SIG-M5 treated with dmso at 0.1 percent for 504 hours (cell line): ENCODE data around the gene PHKB.
A peak's percentile ranks its signal among the peaks of the same experiment; 100 is the strongest.
"Not testable (repeated sequence)": the region's sequence is repeated elsewhere in the genome, so short reads cannot be mapped to it uniquely, and the experiment has no call there.

Experiments used
- DNase-seq: peaks from one replicate; lab custom pipeline; 2025; ENCODE audit not compliant: unreplicated experiment; lab: John Stamatoyannopoulos, UW

The PHKB gene

DNA sequence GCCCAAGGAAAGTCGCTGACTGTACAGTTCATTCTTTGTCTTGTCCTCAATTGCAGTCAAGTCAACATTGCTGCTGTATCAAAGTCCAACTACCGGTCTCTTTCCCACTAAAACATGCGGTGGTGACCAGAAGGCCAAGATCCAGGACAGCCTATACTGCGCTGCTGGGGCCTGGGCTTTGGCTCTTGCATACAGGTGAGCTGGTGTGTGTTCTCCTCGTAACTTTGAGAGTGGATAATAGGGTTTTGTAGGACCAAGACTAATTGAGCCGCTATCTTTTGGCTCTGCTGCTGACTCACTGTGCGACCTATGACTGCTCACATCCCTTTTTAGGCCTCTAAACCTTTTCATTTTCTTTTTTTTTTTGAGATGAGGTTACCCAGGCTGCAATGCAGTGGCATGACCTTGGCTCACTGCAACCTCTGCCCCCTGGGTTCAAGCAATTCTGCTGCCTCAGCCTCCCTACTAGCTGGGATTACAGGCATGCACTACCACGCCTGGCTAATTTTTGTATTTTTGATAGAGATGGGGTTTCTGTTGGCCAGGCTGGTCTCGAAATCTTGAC, 38.7 kb downstream of the PHKB start:
- DNase-seq, result no peak

DNA sequence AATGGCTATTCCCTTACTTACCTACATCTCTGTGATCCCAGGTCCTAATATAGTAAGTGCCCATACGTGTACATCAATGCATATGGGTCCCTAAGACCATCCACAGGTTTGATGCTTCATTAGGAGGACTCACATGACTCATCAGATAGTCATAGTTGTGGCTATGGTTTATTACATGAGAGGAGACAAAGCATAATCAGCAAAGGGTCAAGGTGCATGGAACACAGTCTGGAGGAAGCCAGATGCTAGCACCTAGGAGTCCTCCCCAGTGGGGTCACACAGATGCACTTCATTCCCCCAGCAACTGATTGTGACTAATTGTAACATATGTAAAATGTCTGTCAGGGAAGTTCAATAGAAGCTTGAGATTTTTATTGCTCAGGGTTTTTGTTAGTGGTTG, 42.8 kb downstream of the PHKB start:
- DNase-seq, result no peak

DNA sequence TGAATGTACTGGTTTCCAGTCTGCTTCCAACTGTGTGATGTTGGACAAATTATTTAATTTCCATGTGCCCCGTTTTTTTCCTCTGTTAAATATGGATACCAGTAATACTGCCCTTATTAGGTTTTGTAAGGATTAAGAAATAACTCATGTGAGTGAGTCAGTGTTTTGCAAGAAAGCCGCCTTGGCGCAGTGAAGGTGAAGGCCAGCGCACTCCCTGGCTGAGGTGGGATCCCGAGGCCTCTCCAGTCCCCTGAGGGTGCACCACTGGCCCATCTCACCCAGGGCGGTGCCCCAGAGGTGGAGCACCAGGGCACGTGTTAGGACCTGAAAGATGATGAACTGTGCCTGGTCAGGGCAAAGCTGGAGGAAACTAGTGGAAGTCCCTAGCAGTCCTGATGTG, 43.5 kb downstream of the PHKB start:
- no peak for DNase-seq

DNA sequence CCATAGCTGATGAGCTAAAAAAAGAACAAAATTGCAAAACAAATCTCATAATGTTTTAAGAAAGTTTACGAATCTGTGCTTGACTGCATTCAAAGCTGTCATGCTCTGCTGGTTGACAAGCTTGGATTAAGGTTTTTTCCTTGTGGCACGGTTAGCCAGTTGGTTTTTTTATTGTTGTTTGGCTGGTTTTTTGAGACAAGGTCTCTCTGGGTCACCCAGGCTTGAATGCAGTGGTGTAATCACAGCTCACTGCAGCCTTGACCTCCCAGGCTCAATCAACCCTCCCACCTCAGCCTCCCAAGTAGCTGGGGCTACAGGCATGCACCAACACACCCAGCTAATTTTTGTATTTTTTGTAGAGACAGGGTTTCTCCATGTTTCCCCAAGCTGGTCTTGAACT, 45.7 kb downstream of the PHKB start:
- no peak for DNase-seq

DNA sequence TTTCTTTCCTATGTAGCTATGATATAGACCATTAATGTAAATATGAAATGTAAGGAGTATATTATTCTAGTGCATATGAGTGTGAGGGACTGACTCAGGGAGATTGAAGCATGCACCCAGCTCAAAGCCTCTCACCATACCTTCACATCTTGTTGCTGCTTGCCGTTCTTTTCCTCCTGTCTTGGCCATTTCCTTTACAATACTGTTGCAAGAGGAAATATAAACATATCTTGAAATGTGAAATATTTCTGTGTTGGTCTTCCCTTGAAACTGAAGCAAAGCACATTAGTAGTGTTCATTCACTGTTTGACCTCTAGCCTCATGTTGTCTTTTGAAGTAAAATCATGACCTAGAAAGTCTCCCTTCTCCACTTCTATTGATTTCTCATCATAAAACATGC, 46.6 kb downstream of the PHKB start:
- DNase-seq, result no peak

DNA sequence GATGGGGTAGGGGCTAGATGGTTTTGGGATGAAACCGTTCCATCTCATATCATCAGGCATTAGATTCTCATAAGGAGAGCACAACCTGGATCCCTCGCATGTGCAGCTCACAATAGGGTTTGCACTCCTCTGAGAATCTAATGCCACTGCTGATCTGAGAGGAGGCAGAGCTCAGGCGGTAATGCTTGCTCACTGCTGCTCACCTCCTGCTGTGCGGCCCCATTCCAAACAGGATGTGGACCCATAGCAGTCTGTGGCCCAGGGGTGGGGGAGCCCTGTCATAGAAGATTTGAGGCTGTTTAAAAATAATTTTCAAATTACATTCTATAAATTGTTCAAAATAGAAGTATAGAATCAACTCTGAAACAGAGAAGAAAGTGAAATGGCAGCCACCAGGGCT, 50.8 kb downstream of the PHKB start:
- DNase-seq, result no peak

DNA sequence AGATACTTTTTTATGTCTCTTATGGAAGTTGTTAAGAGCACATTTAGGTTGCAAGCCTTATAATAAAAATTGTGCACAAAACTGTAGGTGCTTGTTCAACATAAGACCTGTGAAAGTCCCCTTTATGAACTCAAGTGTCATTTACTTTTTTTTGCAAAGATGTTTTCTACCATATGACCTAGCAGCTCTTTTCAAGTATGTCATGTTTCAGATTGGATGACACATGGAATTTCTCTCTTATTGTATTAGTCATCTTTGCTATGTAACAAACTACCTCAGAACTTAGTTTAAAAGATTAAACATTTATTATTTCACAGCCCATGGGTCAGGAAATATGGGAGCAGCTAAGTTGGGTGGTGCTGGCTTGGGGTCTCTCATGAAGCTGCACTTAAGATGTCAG, 57.9 kb downstream of the PHKB start:
- DNase-seq, result no peak

- no peak for DNase-seq
Observed at GRCh38 chr16:47519546-47519945, 58.4 kb downstream of the PHKB start.

GRCh38 chr16:47519996-47520679, 59.0 kb downstream of the PHKB start:
- no peak for DNase-seq

- DNase-seq, result peak; percentile 41
Observed at GRCh38 chr16:47523342-47524006, 62.3 kb downstream of the PHKB start.

- no peak for DNase-seq
Observed at GRCh38 chr16:47524007-47524405, 62.9 kb downstream of the PHKB start.

- no peak for DNase-seq
Observed at GRCh38 chr16:47528431-47528830, 67.3 kb downstream of the PHKB start.

GRCh38 chr16:47533744-47534292, 72.7 kb downstream of the PHKB start:
- DNase-seq, result no peak

DNA sequence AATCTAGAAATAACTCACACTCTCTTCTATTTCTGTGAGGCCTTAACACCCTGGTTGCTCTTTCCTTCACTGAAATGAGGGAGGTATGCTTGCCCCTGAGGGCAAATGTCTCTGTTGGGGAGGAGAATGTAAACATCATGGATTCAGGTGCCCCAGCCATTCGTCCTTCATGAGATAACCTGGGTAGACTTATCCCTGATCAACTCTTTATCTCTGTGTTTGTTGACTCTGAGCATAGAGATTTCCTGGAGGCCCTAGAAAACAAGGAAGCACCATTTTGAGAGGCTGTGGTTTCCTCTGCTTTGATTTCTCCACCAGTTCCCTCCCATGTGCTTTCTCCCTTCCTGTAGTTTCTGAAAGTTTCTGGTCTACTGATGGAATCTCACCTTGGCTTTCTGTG, 77.3 kb downstream of the PHKB start:
- DNase-seq, result no peak

DNA sequence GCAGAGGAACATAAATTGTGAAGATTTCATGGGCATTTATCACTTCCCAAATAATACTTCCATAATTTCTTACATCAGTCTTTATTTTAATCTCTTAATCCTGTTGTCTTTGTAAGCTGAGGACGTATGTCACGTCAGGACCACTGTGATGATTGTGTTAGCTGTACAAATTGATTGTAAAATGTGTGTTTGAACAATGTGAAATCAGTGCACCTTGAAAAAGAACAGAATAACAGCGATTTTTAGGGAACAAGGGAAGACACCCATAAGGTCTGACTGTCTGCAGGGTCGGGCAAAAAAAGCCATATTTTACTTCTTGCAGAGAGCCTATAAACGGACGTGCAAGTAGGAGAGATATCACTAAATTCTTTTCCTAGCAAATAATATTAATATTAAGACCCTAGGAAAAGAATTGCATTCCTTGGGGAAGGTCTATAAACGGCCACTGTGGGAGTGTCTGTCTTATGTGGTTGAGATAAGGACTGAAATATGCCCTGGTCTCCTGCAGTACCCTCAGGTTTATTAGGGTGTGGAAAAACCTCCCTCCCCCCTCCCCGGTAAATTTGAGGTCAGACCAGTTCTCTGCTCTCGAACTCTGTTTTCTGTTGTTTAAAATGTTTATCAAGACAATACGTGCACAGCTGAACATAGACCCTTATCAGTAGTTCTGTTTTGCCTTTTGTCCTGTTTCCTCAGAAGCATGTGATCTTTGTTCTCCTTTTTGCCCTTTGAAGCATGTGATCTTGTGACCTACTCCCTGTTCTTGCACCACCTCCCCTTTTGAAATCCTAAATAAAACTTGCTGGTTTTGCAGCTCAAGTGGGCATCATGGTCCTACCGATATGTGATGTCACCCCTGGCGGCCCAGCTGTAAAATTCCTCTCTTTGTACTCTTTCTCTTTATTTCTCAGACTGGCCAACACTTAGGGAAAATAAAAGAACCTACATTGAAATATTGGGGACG, 78.9 kb downstream of the PHKB start:
- DNase-seq, result peak; percentile 35

DNA sequence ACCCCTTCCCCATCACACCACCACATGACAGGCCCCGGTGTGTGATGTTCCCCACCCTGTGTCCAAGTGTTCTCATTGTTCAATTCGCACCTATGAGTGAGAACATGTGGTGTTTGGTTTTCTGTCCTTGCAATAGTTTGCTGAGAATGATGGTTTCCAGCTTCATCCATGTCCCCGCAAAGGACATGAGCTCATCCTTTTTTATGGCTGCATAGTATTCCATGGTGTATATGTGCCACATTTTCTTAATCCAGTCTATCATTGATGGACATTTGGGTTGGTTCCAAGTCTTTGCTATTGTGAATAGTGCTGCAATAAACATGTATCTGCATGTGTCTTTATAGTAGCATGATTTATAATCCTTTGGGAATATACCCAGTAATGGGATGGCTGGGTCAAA, 80.0 kb downstream of the PHKB start:
- not testable (repeated sequence) for DNase-seq

DNA sequence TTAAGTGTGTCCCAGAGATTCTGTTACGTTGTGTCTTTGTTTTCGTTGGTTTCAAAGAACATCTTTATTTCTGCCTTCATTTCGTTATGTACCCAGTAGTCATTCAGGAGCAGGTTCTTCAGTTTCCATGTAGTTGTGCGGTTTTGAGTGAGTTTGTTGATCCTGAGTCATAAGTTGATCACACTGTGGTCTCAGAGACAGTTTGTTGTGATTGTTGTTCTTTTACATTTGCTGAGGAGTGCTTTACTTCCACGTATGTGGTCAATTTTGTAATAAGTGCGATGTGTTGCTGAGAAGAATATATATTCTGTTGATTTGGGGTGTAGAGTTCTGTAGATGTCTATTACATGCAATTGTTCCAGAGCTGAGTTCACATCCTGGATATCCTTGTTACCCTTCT, 83.1 kb downstream of the PHKB start:
- not testable (repeated sequence) for DNase-seq

DNA sequence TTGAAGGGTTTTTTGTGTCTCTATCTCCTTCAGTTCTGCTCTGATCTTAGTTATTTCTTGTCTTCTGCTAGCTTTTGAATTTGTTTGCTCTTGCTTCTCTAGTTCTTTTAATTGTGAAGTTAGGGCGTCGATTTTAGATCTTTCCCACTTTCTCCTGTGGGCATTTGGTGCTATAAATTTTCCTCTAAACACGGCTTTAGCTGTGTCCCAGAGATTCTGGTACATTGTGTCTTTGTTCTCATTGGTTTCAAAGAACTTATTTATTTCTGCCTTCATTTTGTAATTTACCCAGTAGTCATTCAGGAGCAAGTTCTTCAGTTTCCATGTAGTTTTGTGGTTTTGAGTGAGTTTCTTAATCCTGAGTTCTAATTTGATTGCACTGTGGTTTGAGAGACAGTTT, 90.1 kb downstream of the PHKB start:
- DNase-seq, result not testable (repeated sequence)

DNA sequence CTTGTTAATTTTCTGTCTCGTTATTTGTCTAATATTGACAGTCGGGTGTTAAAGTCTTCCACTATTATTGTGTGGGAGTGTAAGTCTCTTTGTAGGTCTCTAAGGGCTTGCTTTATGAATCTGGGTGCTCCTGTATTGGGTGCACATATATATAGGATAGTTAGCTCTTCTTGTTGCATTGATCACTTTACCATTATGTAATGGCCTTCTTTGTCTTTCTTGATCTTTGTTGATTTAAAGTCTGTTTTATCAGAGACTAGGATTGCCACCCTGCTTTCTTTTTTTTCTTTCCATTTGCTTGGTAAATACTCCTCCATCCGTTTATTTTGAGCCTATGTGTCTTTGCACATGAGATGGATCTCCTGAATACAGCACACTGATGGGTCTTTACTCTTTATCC, 90.6 kb downstream of the PHKB start:
- DNase-seq, result not testable (repeated sequence)

DNA sequence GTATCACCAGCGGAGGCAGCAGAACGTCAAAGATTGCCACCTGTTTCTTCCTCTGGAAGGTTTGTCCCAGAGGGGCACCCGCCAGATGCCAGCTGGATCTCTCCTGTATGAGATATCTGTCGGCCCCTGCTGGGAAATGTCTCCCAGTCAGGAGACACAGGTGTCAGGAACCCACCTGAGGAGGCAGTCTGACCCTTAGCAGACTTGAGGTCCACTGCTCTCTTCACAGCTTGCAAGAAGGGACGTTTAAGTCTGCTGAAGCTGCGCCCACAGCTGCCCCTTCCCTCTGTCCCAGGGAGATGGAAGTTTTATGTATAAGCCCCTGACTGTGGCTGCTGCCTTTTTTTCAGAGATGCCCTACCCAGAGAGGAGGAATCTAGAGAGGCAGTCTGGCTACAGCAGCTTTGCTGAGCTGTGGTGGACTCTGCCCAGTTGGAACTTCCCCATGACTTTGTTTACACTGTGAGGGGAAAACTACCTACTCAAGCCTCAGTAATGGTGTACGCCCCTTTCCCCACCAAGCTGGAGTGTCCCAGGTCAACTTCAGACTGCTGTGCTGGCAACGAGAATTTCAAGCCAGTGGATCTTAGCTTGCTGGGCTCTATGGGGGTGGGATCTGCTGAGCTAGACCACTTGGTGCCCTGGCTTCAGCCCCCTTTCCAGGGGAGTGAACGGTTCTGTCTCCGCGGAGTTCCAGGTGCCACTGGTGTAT, 92.9 kb downstream of the PHKB start:
- DNase-seq, result no peak

- DNase-seq, result not testable (repeated sequence)
Observed at GRCh38 chr16:47554587-47554986, 93.5 kb downstream of the PHKB start.
